ENCODE results near the gene SUMO1.

DNA sequence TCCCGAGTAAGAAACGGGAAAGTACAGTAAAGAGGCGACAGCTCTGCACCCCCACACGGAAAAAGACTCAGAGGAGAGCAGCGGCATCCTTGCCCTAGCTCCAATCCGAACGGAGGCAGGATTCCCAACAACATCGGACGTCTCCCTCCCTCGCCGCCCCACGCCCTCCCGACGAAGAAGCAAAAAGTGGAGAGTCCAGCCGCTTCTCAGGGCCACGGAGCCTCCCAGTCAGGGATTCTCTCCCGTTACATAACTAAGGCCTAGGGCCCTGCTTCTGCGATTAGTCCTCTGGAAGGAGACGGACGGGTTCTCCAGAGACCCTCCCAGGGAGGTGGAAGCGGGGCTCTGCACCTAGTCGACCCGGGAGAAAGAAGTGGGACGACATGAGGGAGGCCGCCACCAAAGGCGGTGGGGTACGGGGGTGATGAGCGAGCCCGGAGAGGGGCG lies 587 bp downstream of the SUMO1 start:
- TF ChIP-seq, protein P1, sequence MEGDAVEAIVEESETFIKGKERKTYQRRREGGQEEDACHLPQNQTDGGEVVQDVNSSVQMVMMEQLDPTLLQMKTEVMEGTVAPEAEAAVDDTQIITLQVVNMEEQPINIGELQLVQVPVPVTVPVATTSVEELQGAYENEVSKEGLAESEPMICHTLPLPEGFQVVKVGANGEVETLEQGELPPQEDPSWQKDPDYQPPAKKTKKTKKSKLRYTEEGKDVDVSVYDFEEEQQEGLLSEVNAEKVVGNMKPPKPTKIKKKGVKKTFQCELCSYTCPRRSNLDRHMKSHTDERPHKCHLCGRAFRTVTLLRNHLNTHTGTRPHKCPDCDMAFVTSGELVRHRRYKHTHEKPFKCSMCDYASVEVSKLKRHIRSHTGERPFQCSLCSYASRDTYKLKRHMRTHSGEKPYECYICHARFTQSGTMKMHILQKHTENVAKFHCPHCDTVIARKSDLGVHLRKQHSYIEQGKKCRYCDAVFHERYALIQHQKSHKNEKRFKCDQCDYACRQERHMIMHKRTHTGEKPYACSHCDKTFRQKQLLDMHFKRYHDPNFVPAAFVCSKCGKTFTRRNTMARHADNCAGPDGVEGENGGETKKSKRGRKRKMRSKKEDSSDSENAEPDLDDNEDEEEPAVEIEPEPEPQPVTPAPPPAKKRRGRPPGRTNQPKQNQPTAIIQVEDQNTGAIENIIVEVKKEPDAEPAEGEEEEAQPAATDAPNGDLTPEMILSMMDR (IDR thresholded peaks at IDR 0.05; ENCODE audit: poor library complexity): no peak
- TF ChIP-seq EZH2 (IDR thresholded peaks at IDR 0.05; ENCODE audit: borderline replicate concordance) (no peak), EZH2phosphoT487 (IDR thresholded peaks at IDR 0.05; ENCODE audit: low read depth, severe bottlenecking, unreplicated experiment) (no peak)

Measured in hepatocyte (in vitro differentiated cells).